Osteocyte (in vitro differentiated cells): ENCODE data around the gene ZNF559. TPM values are rescaled to one million over a fixed set of nuclear protein-coding genes. Genes with fewer than 3 reads are reported as not detected.
"Not testable (repeated sequence)": the region's sequence is repeated elsewhere in the genome, so short reads cannot be mapped to it uniquely, and the experiment has no call there.

Experiments
- DNase-seq: peaks from one replicate; pipeline ENCODE4 v3.0.0; 2021; ENCODE audit warnings: mixed read lengths; ENCODE audit not compliant: unreplicated experiment; ENCODE audit errors: extremely low spot score
- H3K27ac Mint-ChIP-seq: one replicate; pipeline ENCODE4 v1.8.0; 2021; ENCODE audit warnings: mild to moderate bottlenecking, mixed read lengths; ENCODE audit not compliant: unreplicated experiment
- H3K27me3 Mint-ChIP-seq: one replicate; pipeline ENCODE4 v1.8.0; 2021; ENCODE audit warnings: mixed read lengths; ENCODE audit not compliant: unreplicated experiment
- H3K36me3 Mint-ChIP-seq: one replicate; pipeline ENCODE4 v1.8.0; 2021; ENCODE audit warnings: mixed read lengths; ENCODE audit not compliant: unreplicated experiment
- H3K4me1 Mint-ChIP-seq: one replicate; pipeline ENCODE4 v1.8.0; 2021; ENCODE audit warnings: mixed read lengths; ENCODE audit not compliant: unreplicated experiment
- H3K4me3 Mint-ChIP-seq: one replicate; pipeline ENCODE4 v1.8.0; 2021; ENCODE audit warnings: mild to moderate bottlenecking, moderate library complexity, mixed read lengths; ENCODE audit not compliant: unreplicated experiment
- H3K9me3 Mint-ChIP-seq: one replicate; pipeline ENCODE4 v1.8.0; 2021; ENCODE audit warnings: mixed read lengths; ENCODE audit not compliant: unreplicated experiment
- long read RNA-seq: library from polyadenylated mRNA; unstranded; transcript quantifications from one replicate; pipeline ENCODE4 v2.0.0, GENCODE V29; 2021
- total RNA-seq: library from RNA; stranded (reverse); gene quantifications from 2 replicates; pipeline ENCODE4 v1.2.1, GENCODE V29; 2021
- TF ChIP-seq, protein P1 (sequence below): fragments of 200-600 bp; sonication (generic); IDR thresholded peaks from 2 replicates; pipeline ENCODE4 v1.5.0; 2021; ENCODE audit warnings: antibody characterized with exemption, mild to moderate bottlenecking, moderate library complexity

ZNF559 gene
- 24.1 and 28.0 TPM in 2 replicates for total RNA-seq
- long read RNA-seq, full-length matches to known transcripts = 41 of 91 reads
- long read RNA-seq, partial matches to known transcripts = 8 of 91 reads
- long read RNA-seq, other reads (novel, unspliced or antisense) = 42 of 91 reads

DNA sequence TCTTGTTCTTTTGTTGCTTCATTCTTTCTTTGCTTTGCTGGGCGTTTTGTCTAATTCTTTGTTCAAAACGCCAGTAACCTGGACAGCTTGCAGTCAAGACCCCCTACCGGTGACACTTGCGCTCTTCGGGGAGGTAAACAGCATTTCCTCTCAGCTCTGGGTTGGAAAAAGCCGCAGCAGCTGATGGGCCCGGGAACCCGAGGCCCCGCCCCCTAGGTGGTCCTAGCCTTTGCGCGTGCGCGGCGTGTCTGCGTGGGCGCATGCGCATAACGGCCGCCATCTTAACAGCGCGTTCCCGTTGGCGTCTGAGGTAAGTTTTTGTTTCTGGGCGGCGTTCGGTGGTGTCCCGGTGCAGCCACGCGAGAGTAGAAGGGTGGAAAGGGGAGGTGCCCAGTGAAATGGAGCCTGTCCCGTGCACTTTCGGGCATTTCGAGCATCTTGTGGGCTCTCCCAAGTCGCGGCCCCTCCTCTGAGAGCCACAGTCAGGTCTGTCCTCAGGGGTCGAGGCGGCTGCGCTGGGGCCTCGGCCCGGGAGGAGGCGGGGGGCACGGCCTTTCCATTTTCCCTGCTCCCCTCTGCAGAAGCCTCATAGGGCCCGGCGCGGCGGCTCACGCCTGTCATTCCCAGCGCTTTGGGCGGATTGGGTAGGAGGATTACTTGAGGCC, at the start of gene ZNF559:
TSS of gene ZNF559 (plus strand) at position 261 of the 665 bp plus-strand sequence. CDS start 14,371 bp downstream, outside the sequence.
- peak within 1 kb of the TSS; percentile 94 for H3K4me3 Mint-ChIP-seq
- DNase-seq = peak; percentile 99
- TF ChIP-seq, protein P1, sequence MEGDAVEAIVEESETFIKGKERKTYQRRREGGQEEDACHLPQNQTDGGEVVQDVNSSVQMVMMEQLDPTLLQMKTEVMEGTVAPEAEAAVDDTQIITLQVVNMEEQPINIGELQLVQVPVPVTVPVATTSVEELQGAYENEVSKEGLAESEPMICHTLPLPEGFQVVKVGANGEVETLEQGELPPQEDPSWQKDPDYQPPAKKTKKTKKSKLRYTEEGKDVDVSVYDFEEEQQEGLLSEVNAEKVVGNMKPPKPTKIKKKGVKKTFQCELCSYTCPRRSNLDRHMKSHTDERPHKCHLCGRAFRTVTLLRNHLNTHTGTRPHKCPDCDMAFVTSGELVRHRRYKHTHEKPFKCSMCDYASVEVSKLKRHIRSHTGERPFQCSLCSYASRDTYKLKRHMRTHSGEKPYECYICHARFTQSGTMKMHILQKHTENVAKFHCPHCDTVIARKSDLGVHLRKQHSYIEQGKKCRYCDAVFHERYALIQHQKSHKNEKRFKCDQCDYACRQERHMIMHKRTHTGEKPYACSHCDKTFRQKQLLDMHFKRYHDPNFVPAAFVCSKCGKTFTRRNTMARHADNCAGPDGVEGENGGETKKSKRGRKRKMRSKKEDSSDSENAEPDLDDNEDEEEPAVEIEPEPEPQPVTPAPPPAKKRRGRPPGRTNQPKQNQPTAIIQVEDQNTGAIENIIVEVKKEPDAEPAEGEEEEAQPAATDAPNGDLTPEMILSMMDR = peak; percentile 46
- no peaks in the 10 kb centered on the region for H3K27me3 Mint-ChIP-seq
- peaks cover 26% of the 10 kb centered on the region for H3K9me3 Mint-ChIP-seq
- peaks cover 36% of the 10 kb centered on the region for H3K36me3 Mint-ChIP-seq
- peaks cover 17% of the 10 kb centered on the region for H3K4me1 Mint-ChIP-seq
- peak within 1 kb of the TSS; percentile 98 for H3K27ac Mint-ChIP-seq

DNA sequence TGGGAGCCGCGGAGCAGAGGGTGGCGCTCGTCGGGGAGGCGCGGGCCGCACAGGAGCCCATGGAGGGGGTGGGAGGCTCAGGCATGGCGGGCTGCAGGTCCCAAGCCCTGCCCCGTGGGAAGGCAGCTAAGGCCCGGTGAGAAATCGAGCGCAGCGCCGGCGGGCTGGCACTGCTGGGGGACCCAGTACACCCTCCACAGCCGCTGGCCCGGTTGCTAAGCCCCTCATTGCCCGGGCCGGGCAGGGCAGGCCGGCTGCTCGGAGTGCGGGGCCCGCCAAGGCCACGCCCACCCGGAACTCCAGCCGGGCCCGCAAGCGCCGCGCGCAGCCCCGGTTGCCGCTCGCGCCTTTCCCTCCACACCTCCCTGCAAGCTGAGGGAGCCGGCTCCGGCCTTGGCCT, 40.5 kb upstream of the ZNF559 start:
- not testable (repeated sequence) for H3K27ac Mint-ChIP-seq, H3K27me3 Mint-ChIP-seq, H3K4me3 Mint-ChIP-seq, H3K4me1 Mint-ChIP-seq, DNase-seq, H3K36me3 Mint-ChIP-seq
- peaks cover 42% of the 10 kb centered on the region for H3K9me3 Mint-ChIP-seq

DNA sequence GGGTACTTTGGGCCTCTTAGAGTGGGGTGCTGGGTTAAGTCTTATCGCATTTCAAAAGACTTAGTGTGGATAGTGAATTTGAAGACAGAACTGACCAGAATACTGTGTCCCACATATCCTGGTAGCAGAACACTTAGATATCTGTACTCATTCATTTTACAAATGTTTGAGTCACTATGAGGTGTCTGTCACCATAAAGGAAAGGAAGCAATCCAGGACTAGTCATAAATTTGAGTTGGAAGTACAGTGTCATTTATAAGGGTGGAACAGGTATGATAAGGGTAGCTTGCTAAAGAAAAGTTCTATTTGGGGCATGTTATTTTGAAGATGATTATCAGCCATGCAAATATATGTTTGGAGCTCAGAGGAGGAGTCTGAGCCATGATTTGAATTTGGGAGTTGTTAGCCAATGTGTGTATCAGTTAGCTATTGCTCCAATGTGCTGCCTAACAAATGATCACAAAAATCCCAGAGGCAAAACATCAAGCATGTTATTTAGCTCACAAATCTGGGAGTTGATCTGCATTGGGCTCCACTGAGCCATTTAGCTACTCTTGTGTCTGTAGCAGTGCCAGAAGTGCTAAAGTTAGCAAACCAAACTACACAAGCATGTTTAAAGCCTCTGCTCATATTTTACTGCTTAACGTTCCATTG, 34.6 kb upstream of the ZNF559 start:
- Mint-ChIP-seq H3K36me3 (peaks cover 50% of the 10 kb centered on the region), H3K27me3 (no peaks in the 10 kb centered on the region), H3K9me3 (peaks cover 37% of the 10 kb centered on the region), H3K4me3 (no peak overlapping the region), H3K27ac (no peak overlapping the region), H3K4me1 (no peaks in the 10 kb centered on the region)
- TF ChIP-seq, protein P1 = no peak
- no peak for DNase-seq

DNA sequence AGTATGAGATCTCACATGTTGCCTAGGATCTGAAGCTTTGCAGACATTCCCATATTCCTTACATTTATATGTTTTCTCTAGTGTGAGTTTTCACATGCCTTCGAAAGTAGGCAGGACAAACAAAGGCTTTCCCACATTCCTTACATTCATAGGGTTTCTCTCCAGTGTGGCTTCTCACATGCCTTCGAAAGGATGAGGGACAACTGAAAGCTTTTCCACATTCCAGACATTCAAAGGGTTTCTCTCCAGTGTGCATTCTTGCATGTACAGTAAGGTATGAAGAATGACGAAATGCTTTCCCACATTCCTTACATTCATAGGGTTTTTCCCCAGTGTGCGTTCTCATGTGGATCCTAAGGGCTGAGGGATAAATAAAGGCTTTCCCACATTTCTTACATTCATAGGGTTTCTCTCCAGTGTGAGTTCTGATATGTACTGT, 28.5 kb upstream of the ZNF559 start:
- TF ChIP-seq, protein P1 = no peak

DNA sequence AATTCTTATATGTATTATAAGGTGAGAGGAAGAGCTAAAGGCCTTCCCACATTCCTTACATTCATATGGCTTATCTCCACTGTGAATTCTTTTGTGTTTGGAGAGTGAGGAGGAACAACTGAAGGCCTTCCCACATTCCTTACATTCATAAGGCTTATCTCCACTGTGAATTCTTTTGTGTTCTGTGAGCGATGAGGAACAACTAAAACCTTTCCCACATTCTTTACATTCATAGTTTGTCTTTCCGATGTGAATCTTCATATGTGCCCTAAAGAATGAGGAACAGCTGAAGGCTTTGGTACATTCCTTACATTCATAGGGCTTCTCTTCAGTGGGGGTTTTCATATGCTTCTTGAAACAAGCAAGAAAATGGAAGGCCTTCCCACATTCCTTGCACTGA, 27.6 kb upstream of the ZNF559 start:
- Mint-ChIP-seq H3K4me1 (no peaks in the 10 kb centered on the region), H3K4me3 (no peak overlapping the region), H3K27ac (no peak overlapping the region), H3K36me3 (peaks cover 84% of the 10 kb centered on the region), H3K27me3 (no peaks in the 10 kb centered on the region), H3K9me3 (peaks cover 51% of the 10 kb centered on the region)
- TF ChIP-seq, protein P1 = no peak
- no peak for DNase-seq

More for the DNA sequence above, 28.5 kb upstream of the ZNF559 start:
- Mint-ChIP-seq H3K36me3 (peaks cover 82% of the 10 kb centered on the region), H3K4me1 (no peaks in the 10 kb centered on the region), H3K27ac (no peak overlapping the region), H3K4me3 (no peak overlapping the region), H3K9me3 (peaks cover 50% of the 10 kb centered on the region), H3K27me3 (no peaks in the 10 kb centered on the region)
- DNase-seq = no peak
